SK-N-SH (cell line): ENCODE results near the gene LRRC36. TPM values are rescaled to one million over a fixed set of nuclear protein-coding genes. Genes with fewer than 3 reads are reported as not detected.
A peak's percentile ranks its signal among the peaks of the same experiment; 100 is the strongest.

ENCODE experiments used
- CTCF ChIA-PET: fragments of 300-600, 350-600 bp; formaldehyde crosslinking; extraction: SDS; loops from one replicate; lab custom pipeline; 2021; lab: Yijun Ruan, JAX
- POLR2A ChIA-PET: fragments of 350-600 bp; sonication (Branson Sonifier 250); formaldehyde crosslinking; extraction: SDS; loops from one replicate; lab custom pipeline; 2020; ENCODE audit warnings: antibody characterized with exemption, inconsistent platforms; lab: Yijun Ruan, JAX
- DNase-seq: peaks from one replicate; pipeline ENCODE4 v3.0.0; 2012
- H2AFZ ChIP-seq: fragments of 200-600 bp; sonication (generic); 2 replicates; pipeline ENCODE4 v1.8.1; 2016; ENCODE audit warnings: antibody characterized with exemption, mild to moderate bottlenecking, low read depth
- H3F3A ChIP-seq: fragments of 200-600 bp; sonication (generic); replicated peaks from 2 replicates; pipeline ENCODE3; 2016; ENCODE audit warnings: antibody characterized with exemption, mild to moderate bottlenecking; ENCODE audit not compliant: insufficient read depth
- H3K27ac ChIP-seq, 2 experiments: fragments of 200-500 bp in 1 of 2; fragments of 200-600 bp in 1 of 2; sonication (Bioruptor generic) in 1 of 2; sonication (generic), shearing (Covaris generic) in 1 of 2; 2 replicates each; pipeline versions ENCODE4 v1.5.1 to v1.6.1; 2014 to 2016; ENCODE audit warnings: low read depth in 2 of 2, inconsistent platforms in 1 of 2, low read length in 1 of 2, mild to moderate bottlenecking in 1 of 2, mixed read lengths in 1 of 2
- H3K27me3 ChIP-seq: fragments of 200-600 bp; sonication (generic), shearing (Covaris generic); 2 replicates; pipeline ENCODE4 v1.6.1; 2016; ENCODE audit warnings: mixed run types; ENCODE audit not compliant: insufficient read depth
- H3K36me3 ChIP-seq, 2 experiments: fragments of 200-500 bp in 1 of 2; fragments of 200-600 bp in 1 of 2; sonication (Bioruptor generic) in 1 of 2; sonication (generic) in 1 of 2; replicated peaks in 1 of 2; 2 replicates each; pipeline versions ENCODE3 to v1.5.1; 2014 to 2016; ENCODE audit warnings: low read length in 1 of 2, mild to moderate bottlenecking in 1 of 2; ENCODE audit not compliant: insufficient read depth in 2 of 2, control insufficient read depth in 1 of 2
- H3K4me1 ChIP-seq, 2 experiments: fragments of 200-500 bp in 1 of 2; fragments of 200-600 bp in 1 of 2; sonication (Bioruptor generic) in 1 of 2; sonication (generic), shearing (Covaris generic) in 1 of 2; 2 replicates each; pipeline versions ENCODE4 v1.5.1 to v1.6.1; 2014 to 2016; ENCODE audit warnings: low read depth in 1 of 2, low read length in 1 of 2, mixed run types in 1 of 2; ENCODE audit not compliant: insufficient read depth in 2 of 2, control insufficient read depth in 1 of 2
- H3K4me2 ChIP-seq: fragments of 200-600 bp; sonication (generic), shearing (Covaris generic); 2 replicates; pipeline ENCODE4 v1.6.1; 2017; ENCODE audit warnings: mixed run types
- H3K4me3 ChIP-seq, 2 experiments: fragments of 200-500 bp in 1 of 2; fragments of 200-600 bp in 1 of 2; sonication (Bioruptor generic) in 1 of 2; sonication (generic), shearing (Covaris generic) in 1 of 2; 2 replicates each; pipeline versions ENCODE4 v1.5.1 to v1.8.1; 2014 to 2016; ENCODE audit warnings: low read depth in 2 of 2, inconsistent platforms in 1 of 2, low read length in 1 of 2, mild to moderate bottlenecking in 1 of 2, mixed read lengths in 1 of 2, moderate library complexity in 1 of 2
- H3K79me2 ChIP-seq: fragments of 200-600 bp; sonication (generic); 2 replicates; pipeline ENCODE4 v1.8.1; 2017; ENCODE audit warnings: mild to moderate bottlenecking; ENCODE audit not compliant: insufficient read depth
- H3K9ac ChIP-seq: fragments of 200-600 bp; sonication (generic); 2 replicates; pipeline ENCODE4 v1.6.1; 2017; ENCODE audit warnings: mixed run types
- H3K9me2 ChIP-seq: fragments of 200-600 bp; sonication (generic); 2 replicates; pipeline ENCODE4 v1.6.1; 2017; ENCODE audit warnings: mixed run types
- H3K9me3 ChIP-seq: fragments of 200-600 bp; sonication (generic); 2 replicates; pipeline ENCODE4 v1.6.1; 2017; ENCODE audit warnings: mixed run types, mild to moderate bottlenecking, moderate library complexity
- H4K20me1 ChIP-seq: fragments of 200-600 bp; sonication (generic); 2 replicates; pipeline ENCODE4 v1.6.1; 2017; ENCODE audit warnings: mild to moderate bottlenecking, mixed run types; ENCODE audit not compliant: insufficient read depth
- CHD2 ChIP-seq: fragments of 150-350 bp; IDR thresholded peaks from 2 replicates; pipeline ENCODE4 v1.6.1; 2018; ENCODE audit warnings: low read length; ENCODE audit not compliant: partially characterized antibody
- CTCF ChIP-seq: fragments of 200-600 bp; sonication (generic); IDR thresholded peaks from 2 replicates; pipeline ENCODE4 v1.6.1; 2017; ENCODE audit warnings: antibody characterized with exemption, mild to moderate bottlenecking, moderate library complexity
- FOSL2 ChIP-seq: IDR thresholded peaks from 2 replicates; pipeline ENCODE4 v1.4.0; 2012; ENCODE audit warnings: low read depth, mild to moderate bottlenecking, moderate library complexity, borderline replicate concordance
- JUND ChIP-seq: IDR thresholded peaks from 2 replicates; pipeline ENCODE4 v1.4.0; 2012
- MAX ChIP-seq: IDR thresholded peaks from 2 replicates; pipeline ENCODE4 v1.4.0; 2012; ENCODE audit warnings: low read depth
- MXI1 ChIP-seq: IDR thresholded peaks from 2 replicates; pipeline ENCODE4 v1.6.1; 2012; ENCODE audit warnings: mild to moderate bottlenecking, low read depth, low read length, improper control_type of control experiment
- NFIC ChIP-seq: IDR thresholded peaks from 2 replicates; pipeline ENCODE4 v1.4.0; 2012; ENCODE audit warnings: borderline replicate concordance
- NRF1 ChIP-seq: IDR thresholded peaks from 2 replicates; pipeline ENCODE4 v1.6.1; 2012; ENCODE audit warnings: low read depth, mild to moderate bottlenecking, low read length
- PBX3 ChIP-seq: IDR thresholded peaks from 2 replicates; pipeline ENCODE4; 2012
- POLR2AphosphoS5 ChIP-seq: IDR thresholded peaks from 2 replicates; pipeline ENCODE4 v1.6.1; 2012; ENCODE audit warnings: low read depth, low read length
- RFX5 ChIP-seq: IDR thresholded peaks from 2 replicates; pipeline ENCODE4 v1.6.1; 2012; ENCODE audit warnings: mild to moderate bottlenecking, improper control_type of control experiment, low read length
- RXRA ChIP-seq: IDR thresholded peaks from 2 replicates; pipeline ENCODE4 v1.4.0; 2012; ENCODE audit warnings: low read depth, mild to moderate bottlenecking, borderline replicate concordance
- SIN3A ChIP-seq: IDR thresholded peaks from 2 replicates; pipeline ENCODE4 v1.6.1; 2012; ENCODE audit warnings: low read depth, mild to moderate bottlenecking, low read length, moderate library complexity, borderline replicate concordance
- TEAD4 ChIP-seq: IDR thresholded peaks from 2 replicates; pipeline ENCODE4 v1.4.0; 2012; ENCODE audit warnings: mild to moderate bottlenecking, borderline replicate concordance; ENCODE audit not compliant: insufficient read depth
- USF1 ChIP-seq: IDR thresholded peaks from 2 replicates; pipeline ENCODE4 v1.4.0; 2012; ENCODE audit warnings: low read depth, borderline replicate concordance
- ZBTB33 ChIP-seq: IDR thresholded peaks from 2 replicates; pipeline ENCODE4 v1.4.0; 2012; ENCODE audit warnings: low read depth, borderline replicate concordance
- WGBS: methylation state at CpG from one replicate; pipeline ENCODE4 v1.1.6; 2017; ENCODE audit warnings: low lambda C conversion rate; 5-methylcytosine and 5-hydroxymethylcytosine counted together
- polyA plus RNA-seq, 3 experiments: library from polyadenylated mRNA; depleted of rRNA; stranded (reverse); fragments of >200 nt; gene quantifications; 2 replicates each; pipeline ENCODE4 v1.2.3, GENCODE V29; 2012

Gene LRRC36
- polyA plus RNA-seq, 1 of the 3 experiments (the other 2 are of a cell fraction): 0.92 TPM

GRCh38 chr16:67393788-67394154 is 67.2 kb downstream of the LRRC36 start:
- Histone ChIP-seq H3K36me3 (no peaks in the 10 kb centered on the region), H2AFZ (peak overlapping the region; percentile 85; the same call in 1 of the 2 replicates), H3F3A (peaks cover 5% of the 10 kb centered on the region), H3K4me1 (peaks cover 10 to 50% of the 10 kb centered on the region in 2 experiments; a peak in 2 of 4 replicates), H4K20me1 (no peaks in the 10 kb centered on the region), H3K4me3 (peak overlapping the region; percentile 55 to 59), H3K9me3 (no peaks in the 10 kb centered on the region), H3K27me3 (no peaks in the 10 kb centered on the region), H3K27ac (peak overlapping the region; percentile 64 to 65; a peak in 3 of 4 replicates), H3K4me2 (peak overlapping the region; percentile 89), H3K9ac (peak overlapping the region; percentile 70), H3K79me2 (no peaks in the 10 kb centered on the region), H3K9me2 (no peaks in the 10 kb centered on the region)
- 75% methylated on average over 11 of the region's 20 CpGs for WGBS
- CTCF ChIA-PET: interaction anchor here (0.9 to 2.2 kb wide), 14 partner anchors 8 to 133 kb away, joined by 3 to 15 read pairs (median 5); partner anchors contain the start of genes KCTD19, LRRC36 and ZDHHC1
- DNase-seq: no peak
- POLR2A ChIA-PET: no interaction called here
- TF ChIP-seq TEAD4: no peak
- no peak for TF ChIP-seq RXRA
- no peak for TF ChIP-seq CHD2

GRCh38 chr16:67394155-67395104 is 67.8 kb downstream of the LRRC36 start:
- no peaks in the 10 kb centered on the region for H3K27me3 ChIP-seq
- no peaks in the 10 kb centered on the region for H3K36me3 ChIP-seq
- TF ChIP-seq FOSL2 (no peak), SIN3A (no peak), MXI1 (no peak), POLR2AphosphoS5 (no peak), NRF1 (no peak), NFIC (no peak), CTCF (no peak), CHD2 (no peak), MAX (no peak), PBX3 (no peak), RFX5 (no peak), USF1 (no peak), JUND (no peak), ZBTB33 (no peak)
- peak overlapping the region; percentile 85; the same call in 1 of the 2 replicates for H2AFZ ChIP-seq
- H3K27ac ChIP-seq: peak overlapping the region in 1 of 2 experiments; percentile 64; a peak in 2 of 4 replicates
- 95% methylated on average over 41 of the region's 88 CpGs for WGBS
- H3K79me2 ChIP-seq: no peaks in the 10 kb centered on the region
- ChIA-PET CTCF (interaction anchor here (0.9 to 2.2 kb wide), 12 partner anchors 8 to 134 kb away, joined by 3 to 15 read pairs (median 5); partner anchors contain the start of gene ZDHHC1), POLR2A (no interaction called here)
- no peak for DNase-seq
- H3K9me2 ChIP-seq: no peaks in the 10 kb centered on the region
- peaks cover 10 to 53% of the 10 kb centered on the region in 2 experiments; a peak in 2 of 4 replicates for H3K4me1 ChIP-seq
- H3K4me2 ChIP-seq: peak overlapping the region; percentile 89
- H3K9ac ChIP-seq: peak overlapping the region; percentile 70; the same call in 1 of the 2 replicates
- H3K4me3 ChIP-seq: no peak overlapping the region
- no peaks in the 10 kb centered on the region for H4K20me1 ChIP-seq
- no peaks in the 10 kb centered on the region for H3K9me3 ChIP-seq
- H3F3A ChIP-seq: peaks cover 5% of the 10 kb centered on the region
